Choroid plexus epithelial cell (primary cell): ENCODE results near the gene PLEKHF1.

Experiments used
- DNase-seq: peaks from one replicate; pipeline ENCODE4 v3.0.0-alpha.2; 2010; ENCODE audit warnings: low read depth
- H3K4me3 ChIP-seq: 2 replicates; pipeline ENCODE4 v1.5.1; 2011; ENCODE audit warnings: low read depth, mild to moderate bottlenecking, control low read depth, low read length, moderate library complexity
- TF ChIP-seq, protein P1 (sequence below): conservative IDR thresholded peaks from 2 replicates; pipeline ENCODE4 v1.5.1; 2011; ENCODE audit warnings: low read depth, mild to moderate bottlenecking, control low read depth, inconsistent platforms, low read length, moderate library complexity

PLEKHF1 gene

DNA sequence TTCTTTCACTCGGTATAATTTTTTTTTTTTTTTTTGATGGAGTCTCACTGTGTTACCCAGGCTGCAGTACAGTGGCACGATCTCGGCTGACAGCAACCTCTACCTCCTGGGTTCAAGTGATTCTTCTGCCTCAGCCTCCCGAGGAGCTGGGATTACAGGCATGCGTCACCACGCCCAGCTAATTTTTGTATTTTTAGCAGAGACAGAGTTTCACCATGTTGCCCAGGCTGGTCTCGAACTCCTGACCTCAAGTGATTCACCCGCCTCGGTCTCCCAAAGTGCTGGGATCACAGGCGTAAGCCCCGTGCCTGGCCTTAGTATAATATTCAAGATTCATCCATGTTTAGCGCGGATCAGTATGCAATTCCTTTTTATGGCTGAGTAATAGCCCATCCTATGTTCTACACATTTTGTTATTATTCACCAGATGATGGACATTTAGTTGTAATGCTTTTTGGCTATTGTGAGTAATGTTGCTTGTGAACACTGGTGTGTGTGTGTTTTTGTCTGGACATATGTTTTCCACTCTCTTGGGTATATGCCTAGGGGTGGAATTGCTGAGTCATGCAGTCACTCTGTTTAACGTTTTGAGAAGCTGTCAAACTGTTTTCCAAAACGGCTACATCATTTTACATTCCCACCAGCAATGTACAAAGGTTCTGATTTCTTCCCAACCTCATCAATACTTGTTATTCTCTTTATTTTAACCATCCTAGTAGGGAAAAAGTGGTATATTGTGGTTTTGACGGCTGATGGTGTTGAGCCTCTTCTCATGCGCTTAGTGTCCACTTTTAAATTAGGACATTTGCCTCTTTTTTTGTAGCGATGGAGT lies 22.9 kb downstream of the PLEKHF1 start:
- TF ChIP-seq, protein P1, sequence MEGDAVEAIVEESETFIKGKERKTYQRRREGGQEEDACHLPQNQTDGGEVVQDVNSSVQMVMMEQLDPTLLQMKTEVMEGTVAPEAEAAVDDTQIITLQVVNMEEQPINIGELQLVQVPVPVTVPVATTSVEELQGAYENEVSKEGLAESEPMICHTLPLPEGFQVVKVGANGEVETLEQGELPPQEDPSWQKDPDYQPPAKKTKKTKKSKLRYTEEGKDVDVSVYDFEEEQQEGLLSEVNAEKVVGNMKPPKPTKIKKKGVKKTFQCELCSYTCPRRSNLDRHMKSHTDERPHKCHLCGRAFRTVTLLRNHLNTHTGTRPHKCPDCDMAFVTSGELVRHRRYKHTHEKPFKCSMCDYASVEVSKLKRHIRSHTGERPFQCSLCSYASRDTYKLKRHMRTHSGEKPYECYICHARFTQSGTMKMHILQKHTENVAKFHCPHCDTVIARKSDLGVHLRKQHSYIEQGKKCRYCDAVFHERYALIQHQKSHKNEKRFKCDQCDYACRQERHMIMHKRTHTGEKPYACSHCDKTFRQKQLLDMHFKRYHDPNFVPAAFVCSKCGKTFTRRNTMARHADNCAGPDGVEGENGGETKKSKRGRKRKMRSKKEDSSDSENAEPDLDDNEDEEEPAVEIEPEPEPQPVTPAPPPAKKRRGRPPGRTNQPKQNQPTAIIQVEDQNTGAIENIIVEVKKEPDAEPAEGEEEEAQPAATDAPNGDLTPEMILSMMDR: no peak
- DNase-seq: peak; percentile 81
- H3K4me3 ChIP-seq: no peak overlapping the region

DNA sequence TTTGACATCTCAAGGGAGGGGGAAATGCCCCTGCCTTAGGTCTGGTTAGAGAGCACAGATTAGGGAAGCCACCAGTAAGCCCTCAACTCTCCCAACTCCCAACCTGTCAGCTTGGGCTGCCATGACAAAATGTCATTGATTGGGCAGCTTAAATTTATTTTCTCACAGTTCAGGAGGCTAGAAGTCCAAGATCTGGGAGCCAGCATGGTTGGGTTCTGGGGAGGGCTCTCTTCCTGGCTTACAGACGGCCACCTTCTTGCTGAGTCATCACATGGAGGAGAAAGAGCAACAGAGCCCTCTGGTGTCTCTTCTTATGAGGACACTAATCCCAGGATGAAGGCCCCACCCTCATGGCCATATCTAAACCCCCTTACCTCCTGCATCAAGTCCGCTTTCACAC lies 25.6 kb downstream of the PLEKHF1 start:
- no peak overlapping the region for H3K4me3 ChIP-seq
- TF ChIP-seq, protein P1: peak; percentile 58
- DNase-seq: peak; percentile 65

DNA sequence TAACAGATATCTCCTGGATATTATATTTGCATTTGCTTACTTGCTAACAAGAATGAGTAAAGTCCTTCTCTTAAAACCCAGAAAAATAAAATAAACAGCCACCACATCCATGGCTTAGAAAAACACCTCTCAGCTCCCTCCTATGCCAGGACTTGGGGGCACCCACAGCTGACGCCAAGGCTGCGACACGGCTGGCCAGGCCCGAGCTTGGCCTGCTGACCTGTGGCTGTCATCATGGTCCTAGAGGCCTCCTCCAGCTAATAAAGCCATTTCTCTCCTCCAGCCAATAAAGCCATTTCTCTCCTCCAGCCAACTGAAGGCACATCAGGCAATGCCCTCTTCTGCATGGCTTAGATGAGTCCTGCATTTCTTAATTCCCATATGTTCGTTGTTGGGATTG lies 28.9 kb downstream of the PLEKHF1 start:
- DNase-seq: no peak
- TF ChIP-seq, protein P1: no peak
- no peak overlapping the region for H3K4me3 ChIP-seq

- H3K4me3 ChIP-seq: no peak overlapping the region
- TF ChIP-seq, protein P1: peak; percentile 90
- DNase-seq: peak; percentile 76
Measured at GRCh38 chr19:29694669-29695627, 29.7 kb downstream of the PLEKHF1 start.

DNA sequence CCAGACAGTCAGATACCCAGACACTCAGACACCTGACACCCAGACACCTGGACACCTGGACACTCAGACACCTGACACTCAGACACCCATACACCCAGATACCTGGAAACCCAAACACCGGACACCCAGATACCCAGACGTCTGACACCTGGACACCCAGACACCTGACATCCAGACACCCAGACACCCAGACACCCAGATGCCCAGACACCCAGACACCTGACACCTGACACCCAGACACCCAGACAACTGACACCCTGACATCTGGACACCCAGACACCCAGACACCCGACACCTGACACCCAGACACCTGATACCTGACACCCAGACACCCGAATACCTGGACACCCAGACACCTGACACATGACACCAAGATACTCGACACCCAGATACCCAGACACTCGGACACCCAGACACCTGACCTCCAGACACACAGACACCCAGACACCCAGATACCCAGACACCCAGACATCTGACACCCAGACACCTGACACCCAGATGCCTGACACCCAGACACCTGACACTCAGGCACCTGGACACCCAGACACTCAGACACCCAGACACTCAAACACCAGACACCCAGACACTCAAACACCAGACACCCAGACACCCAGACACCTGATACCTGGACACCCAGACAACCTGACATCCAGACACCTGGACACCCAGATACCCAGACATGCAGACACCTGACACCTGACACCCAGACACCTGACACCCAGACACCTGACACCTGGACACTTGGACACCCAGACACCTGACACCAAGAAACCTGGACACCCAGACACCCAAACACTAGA lies 30.7 kb downstream of the PLEKHF1 start:
- no peak overlapping the region for H3K4me3 ChIP-seq
- DNase-seq: no peak
- TF ChIP-seq, protein P1: no peak

DNA sequence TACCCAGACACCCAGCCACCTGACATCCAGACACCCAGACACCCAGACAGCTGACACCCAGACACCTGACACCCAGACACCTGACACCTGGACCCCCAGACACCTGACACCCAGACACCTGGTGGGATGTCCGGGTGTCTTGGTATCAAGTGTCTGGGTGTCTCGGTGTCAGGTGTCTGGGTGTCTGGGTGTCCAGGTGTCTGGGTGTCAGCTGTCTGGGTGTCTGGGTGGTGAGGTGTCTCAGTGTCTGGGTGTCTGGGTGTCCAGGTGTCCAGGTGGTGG lies 31.2 kb downstream of the PLEKHF1 start:
- DNase-seq: no peak
- TF ChIP-seq, protein P1: no peak
- H3K4me3 ChIP-seq: no peak overlapping the region
